HG02852 (cell line): ENCODE data around the gene MFAP4.
"Not testable (repeated sequence)": the region's sequence is repeated elsewhere in the genome, so short reads cannot be mapped to it uniquely, and the experiment has no call there.

Source experiments
- ATAC-seq: cut with Tn5 transposase; IDR thresholded peaks from one replicate; pipeline ENCODE4 v1.9.1; 2021; ENCODE audit warnings: mild to moderate bottlenecking, moderate library complexity; ENCODE audit not compliant: unreplicated experiment

Gene MFAP4

DNA sequence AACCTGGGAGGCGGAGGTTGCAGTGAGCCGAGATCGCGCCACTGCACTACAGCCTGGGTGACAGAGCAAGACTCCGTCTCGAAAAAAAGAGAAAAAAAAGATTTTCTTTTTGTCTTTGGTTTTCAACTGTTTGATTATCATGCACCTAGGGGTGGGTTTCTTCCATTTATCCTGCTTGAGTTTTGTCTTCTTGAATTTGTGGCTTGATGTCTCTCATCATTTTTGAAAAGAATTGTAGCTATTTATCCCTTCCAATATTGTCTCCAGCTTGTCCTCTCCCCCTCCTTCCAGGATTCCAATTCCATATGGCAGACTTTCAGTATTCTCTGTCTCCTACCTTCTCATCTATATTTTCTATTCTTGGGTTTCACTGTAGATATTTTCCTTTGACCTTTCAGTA lies 32.2 kb downstream of the MFAP4 start:
- no peak for ATAC-seq

DNA sequence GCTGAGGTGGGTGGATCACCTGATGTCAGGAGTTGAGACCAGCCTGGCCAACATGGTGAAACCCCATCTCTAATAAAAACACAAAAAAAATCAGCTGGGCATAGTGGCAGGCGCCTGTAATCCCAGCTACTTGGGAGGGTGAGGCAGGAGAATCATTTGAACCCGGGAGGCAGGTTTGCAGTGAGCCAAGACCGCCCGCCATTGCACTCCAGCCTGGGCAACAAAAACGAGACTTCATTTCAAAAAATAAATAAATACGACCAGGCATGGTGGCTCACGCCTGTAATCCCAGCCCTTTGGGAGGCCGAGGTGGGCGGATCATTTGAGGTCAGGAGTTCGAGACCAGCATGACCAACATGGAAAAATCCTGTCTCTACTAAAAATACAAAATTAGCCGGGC lies 33.6 kb downstream of the MFAP4 start:
- not testable (repeated sequence) for ATAC-seq

- no peak for ATAC-seq
These were observed 38.2 kb downstream of the MFAP4 start for GRCh38 chr17:19348806-19349205.

GRCh38 chr17:19348081-19348650 lies 38.8 kb downstream of the MFAP4 start:
- ATAC-seq: no peak

DNA sequence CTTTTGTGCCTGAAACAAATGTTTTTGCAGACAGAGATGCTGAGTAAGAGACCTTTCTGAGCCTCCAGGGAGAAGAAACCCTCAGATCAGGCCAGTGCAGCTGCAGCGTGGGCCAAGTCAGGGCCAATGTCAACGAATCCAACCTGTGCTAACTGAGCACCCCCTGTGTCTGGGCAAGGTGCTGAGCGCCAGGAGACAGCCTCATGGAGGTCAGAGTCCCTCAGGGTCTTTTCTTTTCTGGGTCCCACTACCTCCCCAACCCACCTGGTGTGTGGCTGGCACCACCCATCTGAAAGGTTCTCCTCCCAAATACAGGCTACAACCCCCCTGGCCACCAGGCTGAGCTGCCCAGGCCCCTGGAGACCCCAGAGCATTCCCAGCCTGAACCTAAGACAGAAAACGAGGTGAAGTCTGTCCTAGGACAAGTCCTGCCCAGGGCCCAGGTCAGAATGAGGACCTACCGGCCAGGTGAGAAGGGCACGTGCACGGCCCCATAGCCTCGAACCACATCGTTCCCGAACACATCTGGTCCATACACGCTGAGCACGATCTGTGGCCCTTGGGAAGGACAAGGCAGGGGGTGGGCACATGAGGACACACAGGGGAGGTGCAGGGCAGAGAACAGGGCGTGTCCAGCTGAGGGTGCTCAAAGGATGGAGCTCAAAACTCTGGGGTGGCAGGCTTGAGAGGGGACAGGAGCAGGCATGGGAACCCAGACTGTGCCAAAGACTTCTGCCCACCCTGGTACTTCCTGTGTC lies 39.5 kb downstream of the MFAP4 start:
- no peak for ATAC-seq

DNA sequence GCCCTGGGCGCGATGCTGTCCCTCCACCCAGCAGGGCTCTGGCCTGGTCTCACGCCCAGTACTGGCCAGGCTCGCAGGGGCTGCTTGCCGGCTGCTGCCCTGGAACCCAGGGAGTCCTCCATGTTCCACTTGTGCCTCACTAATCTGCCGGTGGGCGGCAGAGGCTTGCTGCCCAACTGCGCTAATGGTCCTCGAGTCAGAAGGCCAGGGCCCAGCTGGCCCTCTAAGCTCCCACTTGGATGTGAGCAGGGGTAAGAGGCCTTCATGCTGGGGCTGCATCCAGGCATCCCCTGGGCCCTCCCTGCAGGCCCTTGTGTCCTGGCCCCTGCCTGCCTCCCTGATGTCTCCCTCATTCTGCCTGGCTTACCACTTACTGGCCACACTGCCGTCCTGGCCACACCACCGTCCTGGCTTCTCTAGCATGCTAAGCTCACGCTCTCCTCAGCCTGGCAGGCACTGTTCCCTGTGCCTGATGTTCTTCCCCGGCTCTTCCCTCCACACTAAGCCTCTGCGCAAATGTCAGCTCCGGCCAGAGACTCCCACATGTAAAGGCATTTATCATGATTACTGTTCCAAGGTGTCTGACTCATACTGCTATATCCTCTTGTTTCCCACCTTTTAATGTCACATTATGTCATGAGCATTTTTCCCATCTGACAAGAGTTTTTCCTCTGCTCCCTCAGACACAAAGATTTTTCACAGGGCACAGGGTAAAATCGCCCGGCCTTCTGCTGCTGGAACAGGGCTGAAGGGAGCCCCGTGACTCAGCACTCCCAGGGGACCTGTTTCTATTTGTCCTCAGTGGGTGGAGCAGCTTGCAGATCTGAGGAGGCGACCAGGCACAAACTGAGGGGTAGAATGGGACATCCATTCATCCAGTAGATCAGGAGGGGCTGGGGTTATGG lies 40.4 kb downstream of the MFAP4 start:
- no peak for ATAC-seq

GRCh38 chr17:19345486-19346350 lies 41.3 kb downstream of the MFAP4 start:
- ATAC-seq: no peak

DNA sequence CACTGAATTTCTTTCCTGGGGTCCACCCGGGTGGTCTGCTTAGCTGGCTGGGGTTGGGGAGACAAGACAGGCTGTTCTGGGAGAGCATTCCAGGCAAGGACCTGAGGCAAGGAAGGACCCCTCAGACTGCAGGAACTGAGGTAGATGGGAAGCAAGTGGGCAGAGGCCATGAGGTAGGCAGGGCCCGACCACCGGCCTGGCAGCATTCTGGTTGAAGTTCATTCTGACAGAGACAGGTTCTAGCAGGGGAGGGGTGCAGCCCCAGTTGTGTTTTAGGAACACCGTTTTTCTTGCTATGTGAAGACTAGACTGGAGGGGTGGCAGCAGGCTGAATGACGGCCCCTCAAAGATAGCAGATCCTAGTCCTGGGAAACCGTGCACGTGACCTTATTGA lies 41.9 kb downstream of the MFAP4 start:
- no peak for ATAC-seq

GRCh38 chr17:19344311-19345066 lies 42.5 kb downstream of the MFAP4 start:
- ATAC-seq: no peak

DNA sequence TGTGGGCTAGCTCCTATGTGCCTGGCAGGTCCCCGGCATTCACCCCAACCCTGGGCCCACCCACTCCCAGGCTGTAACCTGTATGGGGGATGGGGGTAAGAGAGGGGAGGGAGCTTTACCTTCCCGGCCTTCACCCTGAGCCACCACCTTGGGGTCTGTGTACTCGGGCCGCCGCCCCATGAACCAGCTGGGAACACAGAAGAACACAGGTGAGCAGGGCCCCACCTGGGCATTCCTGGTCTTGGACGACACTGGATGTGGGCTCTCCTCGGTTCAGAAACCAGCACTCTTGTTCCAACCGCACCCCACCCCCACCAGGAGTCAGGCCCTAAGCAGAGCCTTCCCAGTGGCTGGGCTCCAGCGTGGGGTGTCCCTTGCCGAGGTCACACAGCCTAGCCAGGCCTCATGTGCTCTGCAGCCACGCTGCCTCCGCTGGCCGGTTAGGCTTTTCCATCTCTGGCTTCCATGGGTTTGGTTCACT lies 43.3 kb downstream of the MFAP4 start:
- ATAC-seq: no peak

DNA sequence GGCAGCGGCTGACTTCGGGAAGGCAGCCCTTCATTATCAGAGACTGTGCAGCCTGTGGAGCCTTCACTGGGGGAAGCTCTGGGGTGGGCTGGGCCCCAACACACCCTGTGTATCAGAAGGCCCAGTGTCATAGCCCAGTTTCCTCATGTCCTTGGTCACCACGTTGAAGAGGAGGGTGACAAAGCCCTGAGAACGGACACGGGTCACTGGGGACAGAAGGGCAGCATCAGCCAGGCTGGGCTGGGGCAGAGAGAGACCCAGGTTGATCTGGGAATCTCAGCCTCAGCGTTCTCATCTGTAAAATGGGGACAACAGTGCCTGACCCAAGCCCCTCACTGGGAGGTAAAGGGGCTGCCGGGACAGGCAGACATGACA lies 43.7 kb downstream of the MFAP4 start:
- no peak for ATAC-seq

GRCh38 chr17:19342611-19343255 lies 44.3 kb downstream of the MFAP4 start:
- no peak for ATAC-seq

- ATAC-seq: no peak
These were observed 45.1 kb downstream of the MFAP4 start for GRCh38 chr17:19341641-19342610.

- ATAC-seq: no peak
These were observed 45.8 kb downstream of the MFAP4 start for GRCh38 chr17:19341211-19341631.

GRCh38 chr17:19339341-19339815 lies 47.6 kb downstream of the MFAP4 start:
- no peak for ATAC-seq

- ATAC-seq: no peak
These were observed 48.7 kb downstream of the MFAP4 start for GRCh38 chr17:19338031-19338990.

GRCh38 chr17:19337712-19338023 lies 49.3 kb downstream of the MFAP4 start:
- no peak for ATAC-seq
